Measurements from ENCODE around the gene TATDN2. TPM values are rescaled to one million over a fixed set of nuclear protein-coding genes. Genes with fewer than 3 reads are reported as not detected.
A peak's percentile ranks its signal among the peaks of the same experiment; 100 is the strongest.

The TATDN2 gene
- polyA plus RNA-seq, 2 of the 4 experiments (the other 2 are of a cell fraction): 22.4 to 34.9 TPM

GRCh38 chr3:10329495-10330015, 81.3 kb downstream of the TATDN2 start:
- peak in 1 of 2 experiments; percentile 7; a peak in 2 of 6 replicates for ATAC-seq

GRCh38 chr3:10330319-10330718, 82.1 kb downstream of the TATDN2 start:
- Histone ChIP-seq H3K4me2 (no peak overlapping the region), H3K27ac (no peak overlapping the region), H3K4me3 (no peak overlapping the region), H3K9me3 (no peaks in the 10 kb centered on the region), H3K4me1 (no peaks in the 10 kb centered on the region)
- TF ChIP-seq ZFP36 (IDR thresholded peaks at IDR 0.05; ENCODE audit: borderline replicate concordance, partially characterized antibody) (no peak), MAZ (IDR thresholded peaks at IDR 0.05; ENCODE audit: borderline replicate concordance, low read depth, low read length) (no peak), HDAC2 (IDR thresholded peaks at IDR 0.05) (no peak), FOXS1 (CRISPR knock-in tag; IDR thresholded peaks at IDR 0.05) (no peak), ELK1 (IDR thresholded peaks at IDR 0.05; ENCODE audit: low read depth, low read length) (no peak), HOXB13 (CRISPR knock-in tag; IDR thresholded peaks at IDR 0.05; ENCODE audit: low read depth) (no peak), SREBF2 (IDR thresholded peaks at IDR 0.05) (no peak), RAD21 (conservative IDR thresholded peaks at IDR 0.05 in 1 of 2, IDR thresholded peaks at IDR 0.05 in 1 of 2) (no peak), EHMT2 (IDR thresholded peaks at IDR 0.05; ENCODE audit: low read depth) (no peak), USF2 (IDR thresholded peaks at IDR 0.05) (no peak), CBX2 (IDR thresholded peaks at IDR 0.05; ENCODE audit: borderline replicate concordance, low read depth) (no peak), CHD2 (IDR thresholded peaks at IDR 0.05; ENCODE audit: low read length, partially characterized antibody) (no peak), E2F6 (IDR thresholded peaks at IDR 0.05; ENCODE audit: borderline replicate concordance, low read depth) (no peak), FOSL2 (IDR thresholded peaks at IDR 0.05) (no peak), FOSL2 (CRISPR knock-in tag; IDR thresholded peaks at IDR 0.05) (no peak), BCL3 (IDR thresholded peaks at IDR 0.05) (no peak), CTCF (IDR thresholded peaks at IDR 0.05) (no peak), TFCP2L1 (CRISPR knock-in tag; IDR thresholded peaks at IDR 0.05) (no peak)
- no peak for DNase-seq (ENCODE audit: low read depth in 1 of 2, low spot score in 1 of 2)
- FAIRE-seq: no peak
- peak in 1 of 2 experiments; percentile 10; a peak in 1 of 6 replicates for ATAC-seq
- WGBS (ENCODE audit: missing lambda C conversion rate): 46% methylated on average over 11 of the region's 12 CpGs
- ChIA-PET CTCF (interaction anchor here (1.4 to 3.1 kb wide), 4 partner anchors 9 to 408 kb away, joined by 4 to 17 read pairs (median 7); partner anchors contain the start of gene SEC13), POLR2A (no interaction called here)

More at GRCh38 chr3:10329495-10330015, 81.3 kb downstream of the TATDN2 start:
- H3K4me1 ChIP-seq: no peaks in the 10 kb centered on the region
- FAIRE-seq: no peak
- TF ChIP-seq HES2 (IDR thresholded peaks at IDR 0.05) (no peak), CBX8 (IDR thresholded peaks at IDR 0.05) (0 out of 2 replicates have a peak, but pooled peaks have one; percentile 32), FOXS1 (CRISPR knock-in tag; IDR thresholded peaks at IDR 0.05) (no peak), RARB (CRISPR knock-in tag; IDR thresholded peaks at IDR 0.05) (no peak), ATOH8 (CRISPR knock-in tag; IDR thresholded peaks at IDR 0.05; ENCODE audit: low read depth) (no peak), MAX (IDR thresholded peaks at IDR 0.05) (no peak), MYC (IDR thresholded peaks at IDR 0.05; ENCODE audit: borderline replicate concordance, low read length) (no peak), HOXB5 (CRISPR knock-in tag; IDR thresholded peaks at IDR 0.05) (no peak)
- no peaks in the 10 kb centered on the region for H3K9me3 ChIP-seq
- no peak for DNase-seq (ENCODE audit: low read depth in 1 of 2, low spot score in 1 of 2)
- ChIA-PET CTCF (interaction anchor here (1.0 to 3.1 kb wide), 5 partner anchors 8 to 409 kb away, joined by 3 to 17 read pairs (median 5); partner anchors contain the start of gene SEC13), POLR2A (no interaction called here)
- H3K4me3 ChIP-seq: no peak overlapping the region
- no peak overlapping the region for H3K27ac ChIP-seq
- no peak overlapping the region for H3K4me2 ChIP-seq
- 20% methylated on average over 14 of the region's 14 CpGs for WGBS (ENCODE audit: missing lambda C conversion rate)
